KOPT-K1 (cell line): Measurements from ENCODE around the gene SOX5.
"Not testable (repeated sequence)": the region's sequence is repeated elsewhere in the genome, so short reads cannot be mapped to it uniquely, and the experiment has no call there.

Source experiments
- H3K27ac ChIP-seq: fragments of 200-600 bp; sonication (generic); 2 replicates; pipeline ENCODE4 v1.5.1; 2016; ENCODE audit warnings: antibody characterized with exemption, mild to moderate bottlenecking, low read depth, low read length; ENCODE audit not compliant: poor library complexity, severe bottlenecking
- H3K36me3 ChIP-seq: fragments of 200-600 bp; sonication (generic); 2 replicates; pipeline ENCODE4 v1.5.1; 2017; ENCODE audit warnings: antibody characterized with exemption, mild to moderate bottlenecking, low read length, moderate library complexity; ENCODE audit not compliant: insufficient read depth
- H3K9me3 ChIP-seq: fragments of 200-600 bp; sonication (generic); 2 replicates; pipeline ENCODE4 v1.5.1; 2017; ENCODE audit warnings: antibody characterized with exemption, low read length, mild to moderate bottlenecking; ENCODE audit not compliant: insufficient read depth, poor library complexity, severe bottlenecking

SOX5 gene

GRCh38 chr12:23729359-23729758 is 220.1 kb downstream of the SOX5 start:
- no peaks in the 10 kb centered on the region for H3K9me3 ChIP-seq
- H3K36me3 ChIP-seq = no peaks in the 10 kb centered on the region

GRCh38 chr12:23726646-23727045 is 222.8 kb downstream of the SOX5 start:
- no peaks in the 10 kb centered on the region for H3K36me3 ChIP-seq
- H3K9me3 ChIP-seq = no peaks in the 10 kb centered on the region
- no peak overlapping the region for H3K27ac ChIP-seq

More at GRCh38 chr12:23729359-23729758, 220.1 kb downstream of the SOX5 start:
- no peak overlapping the region for H3K27ac ChIP-seq

- H3K27ac ChIP-seq = no peak overlapping the region
Observed at GRCh38 chr12:23722655-23723054, 226.8 kb downstream of the SOX5 start.

GRCh38 chr12:23721268-23721667 is 228.2 kb downstream of the SOX5 start:
- Histone ChIP-seq H3K27ac (no peak overlapping the region), H3K9me3 (no peaks in the 10 kb centered on the region), H3K36me3 (no peaks in the 10 kb centered on the region)

More at GRCh38 chr12:23722655-23723054, 226.8 kb downstream of the SOX5 start:
- Histone ChIP-seq H3K36me3 (no peaks in the 10 kb centered on the region), H3K9me3 (no peaks in the 10 kb centered on the region)

GRCh38 chr12:23719493-23719892 is 230.0 kb downstream of the SOX5 start:
- no peaks in the 10 kb centered on the region for H3K36me3 ChIP-seq
- no peaks in the 10 kb centered on the region for H3K9me3 ChIP-seq
- H3K27ac ChIP-seq = no peak overlapping the region

GRCh38 chr12:23710361-23710760 is 239.1 kb downstream of the SOX5 start:
- H3K36me3 ChIP-seq, H3K27ac ChIP-seq, H3K9me3 ChIP-seq: not testable (repeated sequence)

- H3K9me3 ChIP-seq = no peaks in the 10 kb centered on the region
- no peaks in the 10 kb centered on the region for H3K36me3 ChIP-seq
- H3K27ac ChIP-seq = no peak overlapping the region
Observed at GRCh38 chr12:23708185-23708837, 241.2 kb downstream of the SOX5 start.

- Histone ChIP-seq H3K36me3 (no peaks in the 10 kb centered on the region), H3K27ac (no peak overlapping the region), H3K9me3 (no peaks in the 10 kb centered on the region)
Observed at GRCh38 chr12:23707270-23707669, 242.2 kb downstream of the SOX5 start.

GRCh38 chr12:23704992-23705943 is 244.2 kb downstream of the SOX5 start:
- no peaks in the 10 kb centered on the region for H3K36me3 ChIP-seq
- no peaks in the 10 kb centered on the region for H3K9me3 ChIP-seq
- no peak overlapping the region for H3K27ac ChIP-seq

GRCh38 chr12:23703051-23703450 is 246.4 kb downstream of the SOX5 start:
- Histone ChIP-seq H3K27ac (no peak overlapping the region), H3K9me3 (no peaks in the 10 kb centered on the region), H3K36me3 (no peaks in the 10 kb centered on the region)

- no peaks in the 10 kb centered on the region for H3K9me3 ChIP-seq
- no peaks in the 10 kb centered on the region for H3K36me3 ChIP-seq
- no peak overlapping the region for H3K27ac ChIP-seq
Observed at GRCh38 chr12:23699031-23699430, 250.4 kb downstream of the SOX5 start.

- Histone ChIP-seq H3K27ac (no peak overlapping the region), H3K9me3 (no peaks in the 10 kb centered on the region), H3K36me3 (no peaks in the 10 kb centered on the region)
Observed at GRCh38 chr12:23694920-23695319, 254.6 kb downstream of the SOX5 start.

- Histone ChIP-seq H3K9me3 (no peaks in the 10 kb centered on the region), H3K27ac (no peak overlapping the region), H3K36me3 (no peaks in the 10 kb centered on the region)
Observed at GRCh38 chr12:23694307-23694706, 255.2 kb downstream of the SOX5 start.

GRCh38 chr12:23687947-23688346 is 261.5 kb downstream of the SOX5 start:
- Histone ChIP-seq H3K36me3 (no peaks in the 10 kb centered on the region), H3K9me3 (no peaks in the 10 kb centered on the region), H3K27ac (no peak overlapping the region)

GRCh38 chr12:23686095-23686494 is 263.4 kb downstream of the SOX5 start:
- H3K36me3 ChIP-seq = no peaks in the 10 kb centered on the region
- H3K9me3 ChIP-seq = no peaks in the 10 kb centered on the region
- H3K27ac ChIP-seq = no peak overlapping the region
